HUES64 (cell line): ENCODE data around the gene MMS19. TPM values are rescaled to one million over a fixed set of nuclear protein-coding genes. Genes with fewer than 3 reads are reported as not detected.

Experiments used
- H3K27ac ChIP-seq: 2 replicates; pipeline ENCODE4 v1.7.0; 2013; ENCODE audit warnings: low read depth, low read length, inconsistent platforms
- H3K27me3 ChIP-seq: 2 replicates; pipeline ENCODE4 v1.6.1; 2013; ENCODE audit warnings: mild to moderate bottlenecking, low read length; ENCODE audit not compliant: insufficient read depth
- H3K36me3 ChIP-seq: 2 replicates; pipeline ENCODE4 v1.6.1; 2013; ENCODE audit warnings: mild to moderate bottlenecking, low read length; ENCODE audit not compliant: insufficient read depth
- H3K4me1 ChIP-seq: 2 replicates; pipeline ENCODE4 v1.6.1; 2013; ENCODE audit warnings: mild to moderate bottlenecking, low read length, moderate library complexity; ENCODE audit not compliant: insufficient read depth
- H3K4me3 ChIP-seq: 2 replicates; pipeline ENCODE4 v1.5.1; 2013; ENCODE audit warnings: mild to moderate bottlenecking, low read length, moderate library complexity
- H3K9ac ChIP-seq: 2 replicates; pipeline ENCODE4 v1.6.1; 2013; ENCODE audit warnings: mild to moderate bottlenecking, low read depth, low read length
- H3K9me3 ChIP-seq: 2 replicates; pipeline ENCODE4 v1.6.1; 2013; ENCODE audit warnings: low read depth, low read length; ENCODE audit not compliant: insufficient read depth
- WGBS: fragments of 150-250, 120-280 bp; methylation state at CpG from one replicate; pipeline ENCODE4 v1.1.7; 2013; ENCODE audit warnings: missing lambda C conversion rate; 5-methylcytosine and 5-hydroxymethylcytosine counted together
- polyA plus RNA-seq, 2 experiments: library from polyadenylated mRNA; stranded (reverse); fragments of 50-300 nt; gene quantifications; one replicate each; pipeline ENCODE4 v1.2.3, GENCODE V29; 2013

Gene MMS19
- 81.8 TPM for polyA plus RNA-seq (2013, experiment 1 of 2)
- 92.4 TPM for polyA plus RNA-seq (2013, experiment 2 of 2)

- Histone ChIP-seq H3K4me1 (peaks cover 35% of the 10 kb centered on the region), H3K4me3 (peak within 1 kb of the TSS; percentile 77), H3K9me3 (no peaks in the 10 kb centered on the region), H3K9ac (peak within 1 kb of the TSS; percentile 89), H3K27me3 (peaks cover 24% of the 10 kb centered on the region), H3K36me3 (no peaks in the 10 kb centered on the region), H3K27ac (peak within 1 kb of the TSS; percentile 86)
- under 1% methylated on average over 73 of the region's 73 CpGs for WGBS
Observed at GRCh38 chr10:97498076-97498840, at the start of gene MMS19. TSS of gene MMS19 (minus strand) at chr10:97498422. CDS start at chr10:97498384, 38 bp downstream.

- Histone ChIP-seq H3K9ac (no peak overlapping the region), H3K27me3 (no peaks in the 10 kb centered on the region), H3K4me3 (no peak overlapping the region), H3K36me3 (no peaks in the 10 kb centered on the region), H3K27ac (no peak overlapping the region), H3K4me1 (peaks cover 21% of the 10 kb centered on the region), H3K9me3 (no peaks in the 10 kb centered on the region)
- 78% methylated on average over 4 of the region's 4 CpGs for WGBS
Observed at GRCh38 chr10:97547962-97548361, 49.7 kb upstream of the MMS19 start.

- no peaks in the 10 kb centered on the region for H3K27me3 ChIP-seq
- 89% methylated on average over 4 of the region's 4 CpGs for WGBS
- no peak overlapping the region for H3K4me3 ChIP-seq
- H3K27ac ChIP-seq, result no peak overlapping the region
- H3K9me3 ChIP-seq, result no peaks in the 10 kb centered on the region
- H3K36me3 ChIP-seq, result no peaks in the 10 kb centered on the region
- H3K4me1 ChIP-seq, result peaks cover 28% of the 10 kb centered on the region
- H3K9ac ChIP-seq, result no peak overlapping the region
Observed at GRCh38 chr10:97547271-97547600, 49.0 kb upstream of the MMS19 start.

GRCh38 chr10:97546456-97547270 lies 48.4 kb upstream of the MMS19 start:
- Histone ChIP-seq H3K27me3 (no peaks in the 10 kb centered on the region), H3K9me3 (no peaks in the 10 kb centered on the region), H3K36me3 (no peaks in the 10 kb centered on the region), H3K4me1 (peaks cover 31% of the 10 kb centered on the region), H3K9ac (no peak overlapping the region), H3K27ac (no peak overlapping the region), H3K4me3 (no peak overlapping the region)
- WGBS, result 90% methylated on average over 18 of the region's 18 CpGs

- Histone ChIP-seq H3K4me1 (peaks cover 30% of the 10 kb centered on the region), H3K27ac (peak overlapping the region; percentile 88), H3K9ac (no peak overlapping the region)
Observed at GRCh38 chr10:97543025-97543546, 44.9 kb upstream of the MMS19 start.

GRCh38 chr10:97542169-97543024 lies 44.2 kb upstream of the MMS19 start:
- peak overlapping the region; percentile 70; the same call in 1 of the 2 replicates for H3K9ac ChIP-seq
- peak overlapping the region; percentile 88 for H3K27ac ChIP-seq
- no peaks in the 10 kb centered on the region for H3K36me3 ChIP-seq
- H3K4me1 ChIP-seq, result peaks cover 30% of the 10 kb centered on the region
- H3K4me3 ChIP-seq, result no peak overlapping the region
- 78% methylated on average over 9 of the region's 9 CpGs for WGBS
- no peaks in the 10 kb centered on the region for H3K9me3 ChIP-seq
- H3K27me3 ChIP-seq, result no peaks in the 10 kb centered on the region

More at GRCh38 chr10:97543025-97543546, 44.9 kb upstream of the MMS19 start:
- 83% methylated on average over 10 of the region's 10 CpGs for WGBS
- Histone ChIP-seq H3K36me3 (no peaks in the 10 kb centered on the region), H3K4me3 (no peak overlapping the region), H3K27me3 (no peaks in the 10 kb centered on the region), H3K9me3 (no peaks in the 10 kb centered on the region)

GRCh38 chr10:97540669-97541500 lies 42.7 kb upstream of the MMS19 start:
- Histone ChIP-seq H3K27me3 (no peaks in the 10 kb centered on the region), H3K4me3 (no peak overlapping the region), H3K27ac (peak overlapping the region; percentile 17; the same call in 1 of the 2 replicates), H3K4me1 (peaks cover 30% of the 10 kb centered on the region), H3K9me3 (no peaks in the 10 kb centered on the region), H3K9ac (no peak overlapping the region), H3K36me3 (no peaks in the 10 kb centered on the region)
- WGBS, result 90% methylated on average over 14 of the region's 14 CpGs

- Histone ChIP-seq H3K9ac (peak overlapping the region; percentile 52; the same call in 1 of the 2 replicates), H3K4me1 (peaks cover 30% of the 10 kb centered on the region), H3K9me3 (no peaks in the 10 kb centered on the region), H3K27me3 (no peaks in the 10 kb centered on the region), H3K36me3 (no peaks in the 10 kb centered on the region), H3K4me3 (no peak overlapping the region), H3K27ac (peak overlapping the region; percentile 59)
- WGBS, result 60% methylated on average over 5 of the region's 6 CpGs
Observed at GRCh38 chr10:97539523-97540200, 41.4 kb upstream of the MMS19 start.

GRCh38 chr10:97538839-97539238 lies 40.6 kb upstream of the MMS19 start:
- no peak overlapping the region for H3K9ac ChIP-seq
- no peak overlapping the region for H3K4me3 ChIP-seq
- 0 out of 2 replicates have a peak overlapping the region, but pooled peaks have one; percentile 5 for H3K27ac ChIP-seq
- H3K9me3 ChIP-seq, result no peaks in the 10 kb centered on the region
- 95% methylated on average over 4 of the region's 4 CpGs for WGBS
- peaks cover 30% of the 10 kb centered on the region for H3K4me1 ChIP-seq
- no peaks in the 10 kb centered on the region for H3K36me3 ChIP-seq
- no peaks in the 10 kb centered on the region for H3K27me3 ChIP-seq
